Thymus (tissue), 11 donors: Measurements from ENCODE around the gene UBE2G1. TPM values are rescaled to one million over a fixed set of nuclear protein-coding genes. Genes with fewer than 3 reads are reported as not detected.
"Not testable (repeated sequence)": the region's sequence is repeated elsewhere in the genome, so short reads cannot be mapped to it uniquely, and the experiment has no call there.

ENCODE experiments used
- DNase-seq, 9 donors: peaks; one replicate each; pipeline ENCODE4 v3.0.0-alpha.2; 2013; ENCODE audit warnings: low spot score in 9 of 9, low read depth in 6 of 9, missing footprints in 1 of 9
- H3K27ac ChIP-seq, 2 donors: one replicate each; pipeline ENCODE4 v1.5.1; 2013; ENCODE audit warnings: control low read depth in 1 of 2, low read depth in 1 of 2, low read length in 1 of 2, mild to moderate bottlenecking in 1 of 2, moderate library complexity in 1 of 2
- H3K27me3 ChIP-seq, 2 donors: one replicate each; pipeline ENCODE4 v1.5.1; 2013; ENCODE audit warnings: low read length in 1 of 2; ENCODE audit not compliant: control insufficient read depth in 2 of 2, insufficient read depth in 1 of 2
- H3K36me3 ChIP-seq, 2 donors: one replicate each; pipeline ENCODE4 v1.5.1; 2013; ENCODE audit warnings: low read length in 1 of 2, mild to moderate bottlenecking in 1 of 2, moderate library complexity in 1 of 2; ENCODE audit not compliant: control insufficient read depth in 2 of 2, insufficient read depth in 2 of 2
- H3K4me1 ChIP-seq, 2 donors: one replicate each; pipeline ENCODE4 v1.5.1; 2013; ENCODE audit warnings: low read length in 2 of 2; ENCODE audit not compliant: control insufficient read depth in 2 of 2, insufficient read depth in 2 of 2
- H3K4me3 ChIP-seq, 2 donors: one replicate each; pipeline ENCODE4 v1.5.1; 2013; ENCODE audit warnings: low read length in 2 of 2, control low read depth in 1 of 2, mild to moderate bottlenecking in 1 of 2
- H3K9me3 ChIP-seq, 2 donors: one replicate each; pipeline ENCODE4 v1.5.1; 2013; ENCODE audit warnings: low read length in 1 of 2, mild to moderate bottlenecking in 1 of 2; ENCODE audit not compliant: control insufficient read depth in 2 of 2, insufficient read depth in 1 of 2
- WGBS: extraction: QIAGEN DNeasy Blood & Tissue Kit; methylation state at CpG from one replicate; pipeline ENCODE4 v1.1.7; 2013; 5-methylcytosine and 5-hydroxymethylcytosine counted together
- polyA plus RNA-seq: library from polyadenylated mRNA; stranded (reverse); fragments of 200-250 nt; gene quantifications from one replicate; pipeline ENCODE4 v1.2.3, GENCODE V29; 2013
- total RNA-seq: library from RNA; stranded (reverse); fragments of 120-200 nt; gene quantifications from one replicate; pipeline ENCODE4 v1.2.4, GENCODE V29; 2013
- donor health status: healthy.

The UBE2G1 gene
- total and polyA plus RNA-seq, 2 donors: 19.5 to 31.8 TPM

- H3K36me3 ChIP-seq: peaks cover 14 to 19% of the 10 kb centered on the region in 2 donors
- no peak overlapping the region for H3K27ac ChIP-seq
- H3K9me3 ChIP-seq: peaks cover 2 to 15% of the 10 kb centered on the region in 2 donors
- no peak for DNase-seq
- H3K4me1 ChIP-seq: peaks cover 7 to 15% of the 10 kb centered on the region in 2 donors
- 99% methylated on average over 3 of the region's 3 CpGs for WGBS
- no peaks in the 10 kb centered on the region for H3K27me3 ChIP-seq
- no peak overlapping the region for H3K4me3 ChIP-seq
Observed at GRCh38 chr17:4258867-4259266, 107.6 kb downstream of the UBE2G1 start.

- WGBS: 95% methylated on average over 2 of the region's 2 CpGs
- Histone ChIP-seq H3K9me3 (peaks cover 2 to 15% of the 10 kb centered on the region in 2 donors), H3K36me3 (peaks cover 17 to 18% of the 10 kb centered on the region in 2 donors), H3K27ac (no peak overlapping the region), H3K4me3 (no peak overlapping the region), H3K4me1 (peaks cover 0 to 4% of the 10 kb centered on the region in 2 donors), H3K27me3 (no peaks in the 10 kb centered on the region)
- DNase-seq: no peak
Observed at GRCh38 chr17:4256952-4257351, 109.5 kb downstream of the UBE2G1 start.

- H3K4me3 ChIP-seq, H3K36me3 ChIP-seq, H3K27me3 ChIP-seq, H3K4me1 ChIP-seq, H3K27ac ChIP-seq, DNase-seq: not testable (repeated sequence)
- WGBS: 98% methylated on average over 6 of the region's 6 CpGs
- H3K9me3 ChIP-seq: peaks cover 2 to 13% of the 10 kb centered on the region in 2 donors
Observed at GRCh38 chr17:4255271-4255670, 111.2 kb downstream of the UBE2G1 start.

GRCh38 chr17:4250887-4251286 lies 115.6 kb downstream of the UBE2G1 start:
- WGBS: 100% methylated on average over 2 of the region's 2 CpGs
- Histone ChIP-seq H3K27me3 (no peaks in the 10 kb centered on the region), H3K9me3 (no peaks in the 10 kb centered on the region), H3K36me3 (peaks cover 7 to 20% of the 10 kb centered on the region in 2 donors), H3K27ac (no peak overlapping the region), H3K4me3 (no peak overlapping the region), H3K4me1 (peaks cover 2 to 4% of the 10 kb centered on the region in 2 donors)
- no peak for DNase-seq

GRCh38 chr17:4249452-4250029 lies 116.9 kb downstream of the UBE2G1 start:
- Histone ChIP-seq H3K27me3 (no peaks in the 10 kb centered on the region), H3K36me3 (peaks cover 7 to 20% of the 10 kb centered on the region in 2 donors), H3K9me3 (no peaks in the 10 kb centered on the region), H3K4me3 (no peak overlapping the region), H3K4me1 (peaks cover 2 to 4% of the 10 kb centered on the region in 2 donors), H3K27ac (no peak overlapping the region)
- DNase-seq: peak in 1 of 9 donors; percentile 26
- WGBS: 52% methylated on average over 4 of the region's 4 CpGs

- Histone ChIP-seq H3K4me1 (peaks cover 2 to 4% of the 10 kb centered on the region in 2 donors), H3K27me3 (no peaks in the 10 kb centered on the region), H3K36me3 (peaks cover 7 to 20% of the 10 kb centered on the region in 2 donors), H3K27ac (no peak overlapping the region), H3K4me3 (no peak overlapping the region), H3K9me3 (no peaks in the 10 kb centered on the region)
- WGBS: 97% methylated on average over 7 of the region's 7 CpGs
- no peak for DNase-seq
Observed at GRCh38 chr17:4248504-4249277, 117.8 kb downstream of the UBE2G1 start.

- Histone ChIP-seq H3K27ac (no peak overlapping the region), H3K36me3 (peaks cover 9 to 16% of the 10 kb centered on the region in 2 donors), H3K27me3 (no peaks in the 10 kb centered on the region), H3K9me3 (no peaks in the 10 kb centered on the region), H3K4me3 (no peak overlapping the region), H3K4me1 (peaks cover 2 to 4% of the 10 kb centered on the region in 2 donors)
- no peak for DNase-seq
- WGBS: 95% methylated on average over 11 of the region's 11 CpGs
Observed at GRCh38 chr17:4247971-4248388, 118.5 kb downstream of the UBE2G1 start.

- DNase-seq: no peak
- Histone ChIP-seq H3K27ac (no peak overlapping the region), H3K9me3 (no peaks in the 10 kb centered on the region), H3K4me1 (peaks cover 2 to 4% of the 10 kb centered on the region in 2 donors), H3K36me3 (peaks cover 10 to 17% of the 10 kb centered on the region in 2 donors), H3K27me3 (no peaks in the 10 kb centered on the region), H3K4me3 (no peak overlapping the region)
- 97% methylated on average over 5 of the region's 5 CpGs for WGBS
Observed at GRCh38 chr17:4247361-4247970, 119.0 kb downstream of the UBE2G1 start.

- peaks cover 2 to 4% of the 10 kb centered on the region in 2 donors for H3K4me1 ChIP-seq
- no peak for DNase-seq
- WGBS: 98% methylated on average over 5 of the region's 5 CpGs
- no peaks in the 10 kb centered on the region for H3K9me3 ChIP-seq
- H3K27me3 ChIP-seq: no peaks in the 10 kb centered on the region
- no peak overlapping the region for H3K4me3 ChIP-seq
- peaks cover 17 to 24% of the 10 kb centered on the region in 2 donors for H3K36me3 ChIP-seq
- no peak overlapping the region for H3K27ac ChIP-seq
Observed at GRCh38 chr17:4246674-4247073, 119.8 kb downstream of the UBE2G1 start.
